ENCODE data around the gene DCD. TPM values are rescaled to one million over a fixed set of nuclear protein-coding genes. Genes with fewer than 3 reads are reported as not detected.

Gene DCD
- total and polyA plus RNA-seq, 9 of the 15 experiments (the other 6 are each of a cell fraction or from before 2014, with no cell fraction given): not detected

GRCh38 chr12:54689034-54689372, 40.8 kb upstream of the DCD start:
- H3K4me2 ChIP-seq (ENCODE audit: insufficient read depth, low read length): no peak overlapping the region
- 1% methylated on average over 8 of the region's 8 CpGs for WGBS (ENCODE audit: insufficient coverage, low coverage, missing lambda C conversion rate)
- H2AFZ ChIP-seq (ENCODE audit: low read depth, low read length): no peak overlapping the region
- H3K27ac ChIP-seq (ENCODE audit: extremely low read depth, low read depth, low read length): no peak overlapping the region
- no peaks in the 10 kb centered on the region for H3K9me1 ChIP-seq (ENCODE audit: control insufficient read depth, insufficient read depth, low read length)
- intact Hi-C loops (cut with micrococcal nuclease): no loop called here
- in situ Hi-C loops (cut with MboI): no loop called here
- no peak overlapping the region for H3K9ac ChIP-seq (ENCODE audit: insufficient read depth in 1 of 2, low read depth in 2 of 2, low read length in 2 of 2)
- no peaks in the 10 kb centered on the region for H3K4me1 ChIP-seq (replicated peaks in 1 of 2; ENCODE audit: control insufficient read depth in 2 of 2, insufficient read depth in 2 of 2, low read length in 2 of 2)
- no peaks in the 10 kb centered on the region for H3K9me3 ChIP-seq (replicated peaks; ENCODE audit: control insufficient read depth, insufficient read depth, low read depth, low read length)
- H3K79me2 ChIP-seq (ENCODE audit: control insufficient read depth, insufficient read depth, low read length): no peaks in the 10 kb centered on the region
- ChIA-PET POLR2A (interaction anchor here (0.7 kb wide), 1 partner anchor 1021 kb away, joined by 4 read pairs; no protein-coding TSS in a partner anchor), CTCF (ENCODE audit: low intra/inter-chr PET ratio) (no interaction called here)
- H3K36me3 ChIP-seq (ENCODE audit: control insufficient read depth, insufficient read depth, low read length): no peaks in the 10 kb centered on the region
- DNase-seq (ENCODE audit: extremely low read depth in 1 of 4, low spot score in 3 of 4): no peak
- TF ChIP-seq PURB (CRISPR knock-in tag; IDR thresholded peaks at IDR 0.05; ENCODE audit: low read depth) (no peak), RFX1 (IDR thresholded peaks at IDR 0.05) (peak; percentile 73)
- H3K4me3 ChIP-seq: no peak overlapping the region
- no peak for ATAC-seq
- BruUV-seq (replicated peaks): no TSS peak
- no peaks in the 10 kb centered on the region for H4K20me1 ChIP-seq (replicated peaks; ENCODE audit: control insufficient read depth, insufficient read depth, low read length)
- no peak for FAIRE-seq
- peaks cover 0 to 4% of the 10 kb centered on the region in 2 experiments; a peak in 1 of 5 replicates for H3K27me3 ChIP-seq (ENCODE audit: control insufficient read depth in 2 of 2, insufficient read depth in 2 of 2, low read length in 2 of 2)

DNA sequence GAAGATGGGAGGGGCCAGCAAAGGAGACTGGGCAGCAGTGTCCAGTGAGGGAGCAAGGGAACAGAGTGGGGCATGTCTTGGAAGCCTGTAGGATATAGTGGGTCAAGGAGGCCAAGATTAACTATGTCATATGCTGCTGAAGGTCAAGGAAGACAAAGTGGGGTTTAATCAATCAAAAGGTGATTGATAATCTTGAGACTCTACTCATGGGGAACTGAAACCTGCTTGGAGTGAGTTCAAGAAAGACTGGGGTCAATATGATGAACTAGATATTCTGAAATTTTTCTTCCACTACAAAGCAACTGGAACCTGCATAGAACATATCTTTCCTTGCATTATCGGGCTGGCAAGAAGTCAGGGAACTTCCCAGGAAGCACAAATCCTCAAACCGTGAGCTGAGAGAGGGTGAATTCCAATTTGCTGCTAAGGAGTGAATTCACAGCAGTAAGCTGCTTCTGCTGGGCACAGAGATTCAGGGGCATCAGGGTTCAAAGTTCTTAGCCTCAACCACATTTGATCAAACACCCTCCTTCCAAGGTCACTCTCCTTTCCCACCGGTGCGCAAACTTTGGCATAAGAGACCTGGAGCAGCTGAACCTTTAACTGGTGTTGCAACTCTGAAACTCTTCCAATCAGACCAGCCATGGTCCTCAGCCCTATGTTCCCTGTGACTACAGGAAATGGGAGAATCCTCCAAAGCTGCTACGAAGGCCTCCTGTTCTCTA, 40.3 kb upstream of the DCD start:
- ATAC-seq: no peak
- Histone ChIP-seq H3K79me2 (ENCODE audit: control insufficient read depth, insufficient read depth, low read length) (no peaks in the 10 kb centered on the region), H3K36me3 (ENCODE audit: control insufficient read depth, insufficient read depth, low read length) (no peaks in the 10 kb centered on the region), H3K9me1 (ENCODE audit: control insufficient read depth, insufficient read depth, low read length) (no peaks in the 10 kb centered on the region), H3K4me1 (replicated peaks in 1 of 2; ENCODE audit: control insufficient read depth in 2 of 2, insufficient read depth in 2 of 2, low read length in 2 of 2) (no peaks in the 10 kb centered on the region), H3K27me3 (ENCODE audit: control insufficient read depth in 2 of 2, insufficient read depth in 2 of 2, low read length in 2 of 2) (peaks cover 0 to 5% of the 10 kb centered on the region in 2 experiments; a peak in 1 of 5 replicates), H3K4me3 (no peak overlapping the region), H3K9ac (ENCODE audit: insufficient read depth in 1 of 2, low read depth in 2 of 2, low read length in 2 of 2) (no peak overlapping the region), H3K27ac (ENCODE audit: extremely low read depth, low read depth, low read length) (no peak overlapping the region), H4K20me1 (replicated peaks; ENCODE audit: control insufficient read depth, insufficient read depth, low read length) (no peaks in the 10 kb centered on the region), H3K9me3 (replicated peaks; ENCODE audit: control insufficient read depth, insufficient read depth, low read depth, low read length) (no peaks in the 10 kb centered on the region), H2AFZ (ENCODE audit: low read depth, low read length) (no peak overlapping the region), H3K4me2 (ENCODE audit: insufficient read depth, low read length) (no peak overlapping the region)
- no peak for FAIRE-seq
- ChIA-PET CTCF (ENCODE audit: low intra/inter-chr PET ratio) (no interaction called here), POLR2A (interaction anchor here (0.7 kb wide), 1 partner anchor 1021 kb away, joined by 4 read pairs; no protein-coding TSS in a partner anchor)
- TF ChIP-seq CBFA2T3 (IDR thresholded peaks at IDR 0.05): no peak
- TF ChIP-seq, protein P1, sequence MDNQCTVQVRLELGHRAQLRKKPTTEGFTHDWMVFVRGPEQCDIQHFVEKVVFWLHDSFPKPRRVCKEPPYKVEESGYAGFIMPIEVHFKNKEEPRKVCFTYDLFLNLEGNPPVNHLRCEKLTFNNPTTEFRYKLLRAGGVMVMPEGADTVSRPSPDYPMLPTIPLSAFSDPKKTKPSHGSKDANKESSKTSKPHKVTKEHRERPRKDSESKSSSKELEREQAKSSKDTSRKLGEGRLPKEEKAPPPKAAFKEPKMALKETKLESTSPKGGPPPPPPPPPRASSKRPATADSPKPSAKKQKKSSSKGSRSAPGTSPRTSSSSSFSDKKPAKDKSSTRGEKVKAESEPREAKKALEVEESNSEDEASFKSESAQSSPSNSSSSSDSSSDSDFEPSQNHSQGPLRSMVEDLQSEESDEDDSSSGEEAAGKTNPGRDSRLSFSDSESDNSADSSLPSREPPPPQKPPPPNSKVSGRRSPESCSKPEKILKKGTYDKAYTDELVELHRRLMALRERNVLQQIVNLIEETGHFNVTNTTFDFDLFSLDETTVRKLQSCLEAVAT (IDR thresholded peaks at IDR 0.05): no peak
- no peak for DNase-seq (ENCODE audit: extremely low read depth in 1 of 4, low spot score in 3 of 4)
- BruUV-seq (replicated peaks): no TSS peak
- WGBS (ENCODE audit: insufficient coverage, low coverage, missing lambda C conversion rate): 0% methylated on average over 5 of the region's 5 CpGs
- intact Hi-C loops (cut with micrococcal nuclease) (no loop called here), in situ Hi-C loops (cut with MboI) (no loop called here)
